Smooth muscle cell of the brain vasculature (primary cell): ENCODE data around the gene RRP1B.
"Not testable (repeated sequence)": the region's sequence is repeated elsewhere in the genome, so short reads cannot be mapped to it uniquely, and the experiment has no call there.

Experiments
- DNase-seq: peaks from one replicate; pipeline ENCODE4 v3.0.0-alpha.2; 2012; ENCODE audit warnings: low read depth, low spot score

The RRP1B gene

GRCh38 chr21:43667191-43667904 lies 8.0 kb downstream of the RRP1B start:
- no peak for DNase-seq

GRCh38 chr21:43669828-43670605 lies 10.7 kb downstream of the RRP1B start:
- no peak for DNase-seq

GRCh38 chr21:43675871-43676270 lies 16.5 kb downstream of the RRP1B start:
- DNase-seq, result no peak

- DNase-seq, result no peak
Measured at GRCh38 chr21:43676391-43676790, 17.0 kb downstream of the RRP1B start.

- no peak for DNase-seq
Measured at GRCh38 chr21:43679951-43680350, 20.6 kb downstream of the RRP1B start.

GRCh38 chr21:43680421-43680820 lies 21.1 kb downstream of the RRP1B start:
- not testable (repeated sequence) for DNase-seq

- no peak for DNase-seq
Measured at GRCh38 chr21:43681650-43682049, 22.3 kb downstream of the RRP1B start.

GRCh38 chr21:43684424-43684823 lies 25.1 kb downstream of the RRP1B start:
- DNase-seq, result no peak

GRCh38 chr21:43686811-43687565 lies 27.6 kb downstream of the RRP1B start:
- no peak for DNase-seq

GRCh38 chr21:43687566-43688399 lies 28.4 kb downstream of the RRP1B start:
- no peak for DNase-seq

GRCh38 chr21:43688906-43689305 lies 29.5 kb downstream of the RRP1B start:
- no peak for DNase-seq

GRCh38 chr21:43689556-43690337 lies 30.4 kb downstream of the RRP1B start:
- DNase-seq, result no peak

GRCh38 chr21:43690346-43690745 lies 31.0 kb downstream of the RRP1B start:
- no peak for DNase-seq

GRCh38 chr21:43691086-43691795 lies 31.9 kb downstream of the RRP1B start:
- DNase-seq, result no peak

GRCh38 chr21:43691801-43692200 lies 32.4 kb downstream of the RRP1B start:
- DNase-seq, result no peak

GRCh38 chr21:43692949-43693348 lies 33.6 kb downstream of the RRP1B start:
- no peak for DNase-seq

GRCh38 chr21:43693981-43694380 lies 34.6 kb downstream of the RRP1B start:
- no peak for DNase-seq

GRCh38 chr21:43694437-43695079 lies 35.2 kb downstream of the RRP1B start:
- DNase-seq, result no peak

GRCh38 chr21:43696214-43696613 lies 36.9 kb downstream of the RRP1B start:
- DNase-seq, result no peak
